Omental fat pad (tissue), 4 donors: ENCODE data around the gene KCTD20. TPM values are rescaled to one million over a fixed set of nuclear protein-coding genes. Genes with fewer than 3 reads are reported as not detected.

Source experiments
- ATAC-seq: fragments of 150-250 bp; one replicate; pipeline ENCODE4 v1.9.1; 2016; ENCODE audit warnings: mild to moderate bottlenecking, moderate library complexity; ENCODE audit not compliant: low FRiP score
- DNase-seq: peaks from one replicate; pipeline ENCODE4 v3.0.0-alpha.2; 2019; ENCODE audit warnings: low spot score
- small RNA-seq: library from RNA; depleted of rRNA; stranded (forward); fragments of <200 nt; gene quantifications from one replicate; pipeline ENCODE3, GENCODE V24; 2016
- total RNA-seq, 4 donors: library from RNA; depleted of rRNA; stranded (reverse); fragments of >200 nt; gene quantifications; one replicate each; pipeline ENCODE4 v1.1.0, GENCODE V29; 2016
- TF ChIP-seq, protein P1 (sequence below), 3 donors: fragments of 450-650 bp; IDR thresholded peaks; one replicate each; pipeline ENCODE4 v1.5.1; 2016 to 2017; ENCODE audit warnings: antibody characterized with exemption in 3 of 3, mild to moderate bottlenecking in 3 of 3, moderate library complexity in 2 of 3

The KCTD20 gene
- total RNA-seq, 4 donors from 2014 or later: 80.9 to 117 (median 89.4) TPM

DNA sequence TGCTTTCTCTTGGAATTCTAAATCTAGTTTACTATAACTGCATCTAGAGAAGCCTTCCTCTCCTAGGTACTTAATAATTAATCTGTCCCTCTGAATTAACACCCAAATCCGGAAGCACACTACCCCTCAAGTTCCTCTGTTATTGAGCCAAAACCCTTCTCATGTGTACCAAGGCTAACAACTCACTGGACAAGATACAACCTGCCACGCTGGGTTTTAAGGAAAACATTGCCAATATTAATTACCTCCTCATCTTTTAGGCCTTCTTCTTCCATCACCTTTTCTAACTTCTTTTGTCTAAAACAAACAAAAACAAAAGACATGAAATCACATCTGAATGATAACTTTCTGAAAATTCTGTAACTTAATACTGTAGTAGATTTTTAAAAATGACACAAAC is 82.5 kb downstream of the KCTD20 start:
- DNase-seq (no peak), ATAC-seq (no peak)
- TF ChIP-seq, protein P1, sequence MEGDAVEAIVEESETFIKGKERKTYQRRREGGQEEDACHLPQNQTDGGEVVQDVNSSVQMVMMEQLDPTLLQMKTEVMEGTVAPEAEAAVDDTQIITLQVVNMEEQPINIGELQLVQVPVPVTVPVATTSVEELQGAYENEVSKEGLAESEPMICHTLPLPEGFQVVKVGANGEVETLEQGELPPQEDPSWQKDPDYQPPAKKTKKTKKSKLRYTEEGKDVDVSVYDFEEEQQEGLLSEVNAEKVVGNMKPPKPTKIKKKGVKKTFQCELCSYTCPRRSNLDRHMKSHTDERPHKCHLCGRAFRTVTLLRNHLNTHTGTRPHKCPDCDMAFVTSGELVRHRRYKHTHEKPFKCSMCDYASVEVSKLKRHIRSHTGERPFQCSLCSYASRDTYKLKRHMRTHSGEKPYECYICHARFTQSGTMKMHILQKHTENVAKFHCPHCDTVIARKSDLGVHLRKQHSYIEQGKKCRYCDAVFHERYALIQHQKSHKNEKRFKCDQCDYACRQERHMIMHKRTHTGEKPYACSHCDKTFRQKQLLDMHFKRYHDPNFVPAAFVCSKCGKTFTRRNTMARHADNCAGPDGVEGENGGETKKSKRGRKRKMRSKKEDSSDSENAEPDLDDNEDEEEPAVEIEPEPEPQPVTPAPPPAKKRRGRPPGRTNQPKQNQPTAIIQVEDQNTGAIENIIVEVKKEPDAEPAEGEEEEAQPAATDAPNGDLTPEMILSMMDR (IDR thresholded peaks at IDR 0.05): no peak

DNA sequence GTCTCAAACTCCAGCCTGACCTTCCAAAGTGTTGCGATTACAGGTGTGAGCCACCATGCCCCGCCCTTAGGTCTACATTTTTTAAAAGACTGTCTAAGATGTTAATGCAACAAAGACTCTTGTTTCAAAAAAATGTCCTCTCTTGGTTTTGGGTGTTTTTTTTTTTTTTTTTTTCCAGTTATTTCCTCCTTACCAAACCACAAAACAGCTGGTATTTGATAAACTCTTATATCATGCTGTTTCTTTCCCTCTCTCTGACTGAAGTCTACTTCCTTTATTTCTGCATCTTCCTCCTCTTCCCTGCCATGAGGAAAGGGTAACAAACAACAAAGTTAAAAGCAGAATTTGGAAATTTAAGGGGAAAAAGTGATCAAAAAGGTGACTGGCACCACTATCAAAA is 83.3 kb downstream of the KCTD20 start:
- DNase-seq (no peak), ATAC-seq (no peak)
- TF ChIP-seq, protein P1 (IDR thresholded peaks at IDR 0.05): no peak

DNA sequence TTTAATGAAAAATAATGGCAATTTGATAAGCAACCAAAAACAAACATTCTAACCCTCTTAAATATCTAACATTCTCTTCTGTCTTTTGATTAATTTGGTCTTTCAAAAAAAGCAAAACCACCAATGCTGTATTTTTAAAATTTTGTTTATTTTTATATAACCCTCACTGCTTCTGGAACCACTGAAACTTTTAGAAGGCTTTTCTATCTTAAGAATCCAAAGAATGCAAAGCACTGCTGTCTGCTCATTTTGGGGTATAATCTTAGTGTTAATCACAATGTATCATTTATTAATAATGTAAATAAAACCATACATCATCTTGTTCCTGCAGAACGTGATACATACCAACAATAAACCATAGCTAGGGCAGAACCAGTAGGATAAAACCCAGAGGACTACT is 90.5 kb downstream of the KCTD20 start:
- DNase-seq (no peak), ATAC-seq (no peak)
- TF ChIP-seq, protein P1 (IDR thresholded peaks at IDR 0.05): no peak

DNA sequence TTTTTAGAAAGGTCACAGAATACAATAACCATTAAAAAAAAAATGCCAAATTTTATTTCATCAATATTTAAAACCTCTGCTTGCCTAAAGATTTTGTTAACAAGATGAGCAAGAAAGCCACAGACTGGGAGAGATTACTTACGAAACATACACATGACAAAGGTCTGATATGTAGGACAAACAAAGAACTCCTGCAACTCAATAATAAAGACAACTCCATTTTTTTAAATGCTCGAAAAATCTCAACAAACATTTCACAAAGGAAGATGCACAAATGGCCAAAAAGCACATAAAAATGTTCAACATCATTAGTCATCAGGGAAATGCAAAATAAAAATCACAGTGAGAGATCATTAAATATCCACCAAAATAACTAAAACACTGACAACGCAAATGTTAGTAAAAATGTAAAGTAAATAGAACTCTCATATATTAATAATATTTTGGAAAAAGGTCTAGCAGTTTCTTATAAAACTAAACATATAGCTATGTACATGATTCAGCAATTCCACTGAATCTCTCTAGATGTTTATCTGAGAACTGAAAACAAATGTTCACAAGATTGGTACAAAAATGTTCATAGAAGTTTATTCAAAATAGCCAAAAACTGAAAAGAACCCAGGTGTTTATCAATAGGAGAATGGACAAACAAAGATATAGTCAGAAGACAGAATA is 94.2 kb downstream of the KCTD20 start:
- ATAC-seq (no peak), DNase-seq (no peak)
- TF ChIP-seq, protein P1 (IDR thresholded peaks at IDR 0.05): no peak

DNA sequence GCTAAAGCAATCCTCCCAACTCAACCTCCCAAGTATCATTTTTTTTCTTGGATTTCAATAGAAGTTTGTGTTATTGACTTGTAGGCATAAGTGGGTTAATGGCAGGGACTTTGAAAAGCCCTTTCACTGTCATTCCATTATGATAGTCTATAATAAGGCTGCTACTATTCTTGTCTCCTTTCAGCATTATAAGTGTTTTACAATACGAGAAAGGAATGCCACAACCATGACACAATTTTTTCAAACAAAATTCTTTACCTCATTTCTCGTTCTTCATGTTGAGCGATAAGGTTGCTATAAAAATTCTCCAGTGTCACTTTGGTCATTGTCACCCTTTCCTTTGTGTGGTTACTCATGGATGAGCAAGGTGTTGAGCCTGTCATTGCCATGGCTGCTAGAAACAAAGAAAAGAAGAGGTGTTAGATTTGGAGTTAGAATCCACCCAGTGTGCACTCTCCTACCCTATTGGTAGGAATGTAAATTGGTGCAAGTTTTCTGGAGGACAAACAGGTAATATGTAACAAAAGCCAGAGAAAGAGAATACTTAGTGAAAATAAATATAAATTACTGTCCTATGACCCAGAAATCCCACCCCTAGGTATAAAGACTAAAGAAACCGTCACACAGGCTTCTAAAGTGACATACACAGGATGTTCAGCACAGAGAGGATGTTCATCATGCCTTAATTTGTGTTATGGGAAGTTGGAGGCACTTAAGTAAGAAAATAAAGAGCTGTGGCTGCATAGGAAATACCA is 97.2 kb downstream of the KCTD20 start:
- DNase-seq: no peak
- no peak for ATAC-seq

More for the DNA sequence above, 97.2 kb downstream of the KCTD20 start:
- TF ChIP-seq, protein P1 (IDR thresholded peaks at IDR 0.05): no peak

Small RNAs within 50 kb of the gene (small RNA-seq; reads per million reads assigned to genes)
- not detected for gene RN7SL502P

Other genes with a start within 250 kb of the KCTD20 start
- 10 to 100 TPM; 15.8 to 32.1 (median 24.1) TPM for gene BRPF3, start 246.3 kb upstream of the KCTD20 start, total RNA-seq
- gene PNPLA1, start 172.9 kb upstream of the KCTD20 start, total RNA-seq: under 1 TPM in 1 of 4 donors, not detected in 3; 0.37 TPM
- gene BNIP5, start 106.1 kb upstream of the KCTD20 start, total RNA-seq: not detected
- gene ETV7, start 55.3 kb upstream of the KCTD20 start, total RNA-seq: 1 to 10 TPM in 3 of 4 donors, under 1 TPM in 1; 0.56 to 5.9 (median 2.8) TPM
- gene PXT1, start 146 bp upstream of the KCTD20 start, total RNA-seq: not detected
- gene STK38, start 104.5 kb downstream of the KCTD20 start, total RNA-seq: 10 to 100 TPM; 19.2 to 43.2 (median 31.3) TPM
- 100 to 1,000 TPM; 162 to 260 (median 189) TPM for gene SRSF3, start 151.4 kb downstream of the KCTD20 start, total RNA-seq
- gene CDKN1A, start 235.7 kb downstream of the KCTD20 start, total RNA-seq: 100 to 1,000 TPM; 126 to 611 (median 261) TPM